ENCODE data around the gene AP2A2. TPM values are rescaled to one million over a fixed set of nuclear protein-coding genes. Genes with fewer than 3 reads are reported as not detected.

AP2A2 gene
- total RNA-seq, 2 experiments from 2014 or later: 45.9 to 46.6 TPM

DNA sequence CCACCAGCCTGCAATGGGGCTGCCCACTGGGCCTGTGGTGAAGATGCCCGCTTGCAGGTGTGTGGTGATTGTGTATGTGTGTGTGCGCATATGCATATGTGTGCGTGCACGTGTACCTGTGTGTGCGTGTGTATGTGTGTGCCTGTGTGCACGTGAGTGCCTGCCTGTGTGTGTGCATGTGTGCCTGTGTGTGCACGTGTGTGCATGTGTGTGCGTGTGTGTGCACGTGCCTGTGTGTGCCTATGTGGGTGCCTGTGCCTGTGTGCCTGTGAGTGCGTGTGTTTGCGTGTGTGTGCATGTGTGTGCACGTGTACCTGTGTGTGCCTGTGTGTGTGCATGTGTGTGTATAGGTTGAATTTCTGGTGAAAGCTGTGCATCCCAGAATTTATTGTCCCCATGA, 113.3 kb downstream of the AP2A2 start:
- H3K9me3 Mint-ChIP-seq: no peaks in the 10 kb centered on the region
- H3K4me3 Mint-ChIP-seq: no peak overlapping the region
- POLR2A ChIA-PET: no interaction called here
- no peaks in the 10 kb centered on the region for H3K27me3 ChIP-seq (ENCODE audit: control insufficient read depth in 1 of 2, insufficient read depth in 2 of 2, low read length in 2 of 2)
- no peak overlapping the region for H3K4me3 ChIP-seq (ENCODE audit: low read length)
- CTCF ChIA-PET: no interaction called here
- no peak overlapping the region for H3K27ac ChIP-seq (ENCODE audit: low read depth in 1 of 2, low read length in 2 of 2)
- no peaks in the 10 kb centered on the region for H3K36me3 ChIP-seq (ENCODE audit: insufficient read depth, low read length)
- H3K9me3 ChIP-seq (ENCODE audit: control insufficient read depth in 1 of 2, insufficient read depth in 1 of 2, low read length in 2 of 2): peaks cover 0 to 13% of the 10 kb centered on the region in 2 experiments
- TF ChIP-seq, protein P1, sequence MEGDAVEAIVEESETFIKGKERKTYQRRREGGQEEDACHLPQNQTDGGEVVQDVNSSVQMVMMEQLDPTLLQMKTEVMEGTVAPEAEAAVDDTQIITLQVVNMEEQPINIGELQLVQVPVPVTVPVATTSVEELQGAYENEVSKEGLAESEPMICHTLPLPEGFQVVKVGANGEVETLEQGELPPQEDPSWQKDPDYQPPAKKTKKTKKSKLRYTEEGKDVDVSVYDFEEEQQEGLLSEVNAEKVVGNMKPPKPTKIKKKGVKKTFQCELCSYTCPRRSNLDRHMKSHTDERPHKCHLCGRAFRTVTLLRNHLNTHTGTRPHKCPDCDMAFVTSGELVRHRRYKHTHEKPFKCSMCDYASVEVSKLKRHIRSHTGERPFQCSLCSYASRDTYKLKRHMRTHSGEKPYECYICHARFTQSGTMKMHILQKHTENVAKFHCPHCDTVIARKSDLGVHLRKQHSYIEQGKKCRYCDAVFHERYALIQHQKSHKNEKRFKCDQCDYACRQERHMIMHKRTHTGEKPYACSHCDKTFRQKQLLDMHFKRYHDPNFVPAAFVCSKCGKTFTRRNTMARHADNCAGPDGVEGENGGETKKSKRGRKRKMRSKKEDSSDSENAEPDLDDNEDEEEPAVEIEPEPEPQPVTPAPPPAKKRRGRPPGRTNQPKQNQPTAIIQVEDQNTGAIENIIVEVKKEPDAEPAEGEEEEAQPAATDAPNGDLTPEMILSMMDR (IDR thresholded peaks at IDR 0.05): no peak
- H3K36me3 Mint-ChIP-seq (ENCODE audit: low read depth): no peaks in the 10 kb centered on the region
- no peaks in the 10 kb centered on the region for H3K27me3 Mint-ChIP-seq
- H3K27ac Mint-ChIP-seq: no peak overlapping the region
- no peaks in the 10 kb centered on the region for H3K4me1 ChIP-seq (ENCODE audit: insufficient read depth, low read length)
- H3K4me1 Mint-ChIP-seq (ENCODE audit: low read depth): no peaks in the 10 kb centered on the region
- intact Hi-C loops (cut with DNase I, micrococcal nuclease): no loop called here
- DNase-seq (no peak), ATAC-seq (ENCODE audit: poor library complexity) (no peak)

DNA sequence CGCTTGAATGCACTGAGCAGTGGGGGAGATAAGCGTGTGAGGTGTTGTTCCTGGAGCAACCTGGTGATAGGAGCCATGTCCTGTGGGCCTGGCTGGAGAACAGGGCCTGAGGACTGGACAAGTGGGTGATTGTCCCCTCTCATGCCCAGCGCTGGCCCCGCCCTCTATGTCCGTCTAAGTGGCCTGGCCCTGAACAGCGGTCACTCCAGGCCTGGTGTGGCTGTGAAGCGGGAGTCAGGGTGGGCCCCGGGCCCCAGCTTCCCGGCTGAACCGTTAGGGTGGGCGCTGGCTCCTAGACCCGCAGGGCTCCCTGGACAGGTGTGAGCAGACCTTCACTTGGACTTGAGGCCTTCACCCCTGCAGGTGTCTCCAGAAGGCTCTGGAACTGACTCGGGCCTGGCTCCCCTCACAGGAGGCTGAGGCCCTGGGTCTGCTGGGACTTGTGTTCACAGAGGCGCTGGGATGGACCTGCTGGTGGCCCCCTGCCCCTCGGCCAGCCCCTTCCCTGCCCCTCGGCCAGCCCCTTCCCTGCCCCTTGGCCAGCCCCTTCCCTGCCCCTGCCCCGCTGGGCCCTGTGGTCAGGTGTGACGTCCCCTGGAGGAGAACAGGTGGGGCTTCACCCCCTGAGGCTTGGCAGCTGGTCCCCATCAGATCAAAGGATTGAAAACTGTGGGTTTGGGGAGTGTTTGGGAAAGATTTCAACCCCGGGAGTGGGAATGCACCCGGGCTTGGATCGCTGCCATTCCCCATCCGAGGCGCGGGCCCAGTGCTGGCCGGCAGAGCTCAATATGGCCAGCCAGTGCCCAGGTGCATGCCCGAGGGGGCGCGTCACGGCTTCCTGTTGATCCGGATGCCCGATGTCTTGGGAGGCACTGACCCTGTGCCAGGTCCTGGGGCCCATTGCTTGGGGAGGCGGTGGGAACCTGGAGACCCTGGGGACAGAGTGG, 114.1 kb downstream of the AP2A2 start:
- Histone ChIP-seq H3K4me1 (ENCODE audit: insufficient read depth, low read length) (no peaks in the 10 kb centered on the region), H3K27me3 (ENCODE audit: control insufficient read depth in 1 of 2, insufficient read depth in 2 of 2, low read length in 2 of 2) (no peaks in the 10 kb centered on the region), H3K4me3 (ENCODE audit: low read length) (no peak overlapping the region), H3K9me3 (ENCODE audit: control insufficient read depth in 1 of 2, insufficient read depth in 1 of 2, low read length in 2 of 2) (peaks cover 0 to 13% of the 10 kb centered on the region in 2 experiments), H3K27ac (ENCODE audit: low read depth in 1 of 2, low read length in 2 of 2) (no peak overlapping the region), H3K36me3 (ENCODE audit: insufficient read depth, low read length) (no peaks in the 10 kb centered on the region)
- H3K36me3 Mint-ChIP-seq (ENCODE audit: low read depth): no peaks in the 10 kb centered on the region
- DNase-seq (peak in 1 of 14 experiments; percentile 1), ATAC-seq (ENCODE audit: poor library complexity) (no peak)
- H3K27me3 Mint-ChIP-seq: no peaks in the 10 kb centered on the region
- no peaks in the 10 kb centered on the region for H3K4me1 Mint-ChIP-seq (ENCODE audit: low read depth)
- H3K9me3 Mint-ChIP-seq: no peaks in the 10 kb centered on the region
- ChIA-PET CTCF (no interaction called here), POLR2A (no interaction called here)
- no peak overlapping the region for H3K4me3 Mint-ChIP-seq
- intact Hi-C loops (cut with DNase I, micrococcal nuclease): no loop called here
- TF ChIP-seq, protein P1 (IDR thresholded peaks at IDR 0.05): no peak
- no peak overlapping the region for H3K27ac Mint-ChIP-seq

DNA sequence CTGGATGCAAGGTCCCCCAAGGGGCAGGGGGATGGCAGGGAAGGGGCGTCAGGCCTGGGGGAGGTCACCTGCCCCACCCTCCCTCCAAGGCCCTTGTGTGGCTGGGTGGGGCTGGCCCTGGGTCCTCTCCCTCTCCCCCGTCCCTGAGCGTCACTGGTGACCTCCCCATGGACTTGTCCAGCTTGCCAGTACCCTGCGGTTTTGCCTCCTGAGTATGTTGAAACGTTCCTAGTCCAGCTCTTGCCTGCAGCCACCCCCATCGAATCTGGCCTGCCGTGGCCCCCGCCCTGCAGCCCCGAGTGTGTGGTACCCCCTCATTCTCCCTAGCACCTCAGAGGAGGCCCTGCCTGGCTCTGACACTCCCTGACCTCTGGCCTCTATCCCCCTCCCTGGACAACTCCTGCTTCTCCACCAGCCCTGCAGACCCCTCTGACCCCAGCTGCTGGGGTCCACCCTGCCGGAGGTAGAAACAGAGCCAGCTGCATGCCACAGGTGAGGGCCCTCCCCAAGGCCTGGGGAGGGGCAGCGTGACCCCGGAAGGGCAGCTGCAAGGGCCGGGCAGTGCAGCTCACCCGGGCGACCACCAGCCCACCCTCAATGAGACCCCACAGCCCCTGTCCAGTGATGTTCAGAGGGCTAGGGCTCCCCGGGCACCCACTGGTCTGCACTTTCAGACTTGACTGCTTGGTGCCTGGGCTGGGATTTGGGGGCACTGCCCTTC, 114.9 kb downstream of the AP2A2 start:
- no peak for ATAC-seq (ENCODE audit: poor library complexity)
- Mint-ChIP-seq H3K4me1 (ENCODE audit: low read depth) (no peaks in the 10 kb centered on the region), H3K27ac (no peak overlapping the region), H3K4me3 (no peak overlapping the region), H3K9me3 (no peaks in the 10 kb centered on the region), H3K27me3 (no peaks in the 10 kb centered on the region), H3K36me3 (ENCODE audit: low read depth) (no peaks in the 10 kb centered on the region)
- H3K4me1 ChIP-seq (ENCODE audit: insufficient read depth, low read length): no peaks in the 10 kb centered on the region
- H3K36me3 ChIP-seq (ENCODE audit: insufficient read depth, low read length): no peaks in the 10 kb centered on the region
- TF ChIP-seq, protein P1 (IDR thresholded peaks at IDR 0.05): no peak
- H3K27ac ChIP-seq (ENCODE audit: low read depth in 1 of 2, low read length in 2 of 2): no peak overlapping the region
- DNase-seq: peak in 1 of 14 experiments; percentile 4
- intact Hi-C loops (cut with DNase I, micrococcal nuclease): no loop called here
- peaks cover 0 to 13% of the 10 kb centered on the region in 2 experiments for H3K9me3 ChIP-seq (ENCODE audit: control insufficient read depth in 1 of 2, insufficient read depth in 1 of 2, low read length in 2 of 2)
- no peaks in the 10 kb centered on the region for H3K27me3 ChIP-seq (ENCODE audit: control insufficient read depth in 1 of 2, insufficient read depth in 2 of 2, low read length in 2 of 2)
- no peak overlapping the region for H3K4me3 ChIP-seq (ENCODE audit: low read length)
- POLR2A ChIA-PET: no interaction called here
- CTCF ChIA-PET: no interaction called here

Measured in CD4-positive, alpha-beta T cell (primary cell).